Psoas muscle (tissue), 8 donors: ENCODE measurements around the gene IFITM10. TPM values are rescaled to one million over a fixed set of nuclear protein-coding genes. Genes with fewer than 3 reads are reported as not detected.

ENCODE experiments used
- ATAC-seq, 4 donors: fragments of 200-7000 bp; cut with Tn5 transposase; one replicate each; pipeline ENCODE4 v1.9.1; 2020; ENCODE audit warnings: moderate library complexity in 3 of 4, mild to moderate bottlenecking in 2 of 4
- DNase-seq, 2 donors: peaks; one replicate each; pipeline ENCODE4 v3.0.0-alpha.2; 2020
- H3K27ac ChIP-seq: fragments of 200-600 bp; one replicate; pipeline ENCODE4 v1.8.0; 2022
- H3K27me3 ChIP-seq, 3 donors: fragments of 200-600 bp in 1 of 3; one replicate each; pipeline versions ENCODE4 v1.6.1 to v1.8.0; 2013 to 2022; ENCODE audit warnings: low read length in 2 of 3, mild to moderate bottlenecking in 2 of 3, moderate library complexity in 1 of 3; ENCODE audit not compliant: insufficient read depth in 3 of 3
- H3K36me3 ChIP-seq, 2 donors: fragments of 200-600 bp in 1 of 2; one replicate each; pipeline versions ENCODE4 v1.6.1 to v1.8.0; 2013 to 2022; ENCODE audit warnings: low read depth in 1 of 2, mild to moderate bottlenecking in 1 of 2, moderate library complexity in 1 of 2; ENCODE audit not compliant: insufficient read depth in 1 of 2
- H3K4me1 ChIP-seq: fragments of 200-600 bp; one replicate; pipeline ENCODE4 v1.8.0; 2022
- H3K4me3 ChIP-seq: fragments of 200-600 bp; one replicate; pipeline ENCODE4 v1.8.0; 2022; ENCODE audit warnings: mild to moderate bottlenecking
- H3K9me3 ChIP-seq: fragments of 200-600 bp; one replicate; pipeline ENCODE4 v1.8.0; 2022
- WGBS, 3 donors: extraction: QIAGEN DNeasy Blood & Tissue Kit; methylation state at CpG; one replicate each; pipeline versions ENCODE4 v1.1.6 to v1.1.7; 2013; 5-methylcytosine and 5-hydroxymethylcytosine counted together
- intact Hi-C, 2 donors: fragments of 100-400 bp; cut with DNase I; formaldehyde crosslinking; loops; one replicate each; pipeline versions ENCODE4 v1.11.0 to v1.14.2; 2022
- polyA plus RNA-seq, 3 donors: library from polyadenylated mRNA; stranded (reverse); fragments of 200-250 nt; gene quantifications; one replicate each; pipeline ENCODE4 v1.2.3, GENCODE V29; 2013
- total RNA-seq, 4 donors: library from RNA; stranded (reverse); fragmentation: NEBNext Ultra II Directional in 2 of 4; extraction: Animal tissue kit (Norgen Biotek cat#: 25700) in 2 of 4; gene quantifications; one replicate each; pipeline versions ENCODE4 v1.2.1 to v1.2.4, GENCODE V29; 2021 to 2023
- TF ChIP-seq, protein P1 (sequence below): fragments of 200-600 bp; IDR thresholded peaks from one replicate; pipeline ENCODE4 v1.8.0; 2022; ENCODE audit warnings: antibody characterized with exemption
- donor health status: healthy with polysubstance abuse.
- donor health status: DM: no; HTN: no; CAD: no; lungs with moderate emphysema.
- donor health status: Bipolar disorder and iron deficiency.
- donor health status: healthy.
- donor health status: DM: yes; HTN: yes; CAD: no.
- donor health status: DM: no; HTN: no; CAD: no.
- donor health status: DM: no; HTN: no; CAD: no.
- donor health status: DM: yes; HTN: yes; CAD: no.

IFITM10 gene
- total and polyA plus RNA-seq, 7 donors = 0.70 to 6.1 (median 1.6) TPM

DNA sequence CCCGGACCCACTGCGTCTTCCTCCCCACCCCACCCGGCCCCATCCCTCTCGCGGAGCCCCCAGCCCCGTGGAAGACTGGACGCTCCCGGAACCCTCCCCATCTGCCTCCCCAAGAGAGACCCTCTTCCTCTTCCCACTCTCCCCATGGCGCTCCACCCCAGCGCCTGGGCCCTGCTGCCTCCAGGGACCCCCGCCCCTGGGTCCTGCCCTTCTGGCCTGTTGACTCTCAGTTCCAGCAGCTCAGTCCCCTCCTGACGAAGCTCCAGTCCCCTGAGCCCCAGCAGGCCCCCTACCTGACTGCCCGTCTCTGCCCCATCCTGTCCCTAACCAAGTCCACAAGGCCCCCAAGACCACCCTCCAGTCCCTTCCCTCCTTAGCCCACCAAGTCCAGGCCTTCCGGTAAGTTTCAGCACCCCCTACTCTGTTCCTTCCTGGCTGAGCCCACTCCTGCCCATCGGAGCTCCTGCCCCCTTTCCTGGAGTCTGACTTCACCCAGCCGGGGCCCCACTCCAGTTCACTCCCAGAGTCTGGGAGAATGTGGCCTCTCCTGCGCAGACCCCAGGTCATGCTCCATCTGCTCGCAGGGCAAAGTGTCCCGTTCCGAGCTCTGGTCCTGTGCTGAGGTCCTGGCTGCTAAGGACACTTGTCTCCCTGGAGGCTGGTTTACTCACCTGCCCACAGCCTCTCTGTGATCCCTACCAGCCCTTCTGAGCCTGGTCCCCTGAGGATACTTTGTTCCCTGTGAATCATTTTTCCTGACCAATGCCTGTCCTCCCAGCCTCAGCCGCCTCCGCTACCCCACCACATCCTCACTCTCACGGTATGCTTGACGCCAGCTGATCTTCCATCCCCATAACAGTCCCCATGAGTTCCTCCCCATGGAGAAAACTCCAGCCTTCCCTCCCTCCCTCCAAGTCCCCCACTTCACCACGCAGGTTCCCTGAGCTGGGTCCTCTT, 722 bp downstream of the IFITM10 start:
- DNase-seq (peak in 1 of 2 donors; percentile 69), ATAC-seq (peak in 3 of 4 donors; percentile 16 to 27 (median 25))
- 49 to 56% (median 54%) methylated on average over 17 to 25 of the region's 25 CpGs for WGBS, 3 donors
- intact Hi-C loops = loop anchor here (2.0 to 10.0 kb wide), 2 partner anchors 83 to 85 kb away; partner anchors contain the start of genes SYT8 (in 1 of the 2) and TNNI2 (in 1 of the 2)
- no peaks in the 10 kb centered on the region for H3K9me3 ChIP-seq
- H3K36me3 ChIP-seq = peaks cover under 1 to 22% of the 10 kb centered on the region in 2 donors
- peak overlapping the region; percentile 67 for H3K4me3 ChIP-seq
- peaks cover 72% of the 10 kb centered on the region for H3K4me1 ChIP-seq
- TF ChIP-seq, protein P1, sequence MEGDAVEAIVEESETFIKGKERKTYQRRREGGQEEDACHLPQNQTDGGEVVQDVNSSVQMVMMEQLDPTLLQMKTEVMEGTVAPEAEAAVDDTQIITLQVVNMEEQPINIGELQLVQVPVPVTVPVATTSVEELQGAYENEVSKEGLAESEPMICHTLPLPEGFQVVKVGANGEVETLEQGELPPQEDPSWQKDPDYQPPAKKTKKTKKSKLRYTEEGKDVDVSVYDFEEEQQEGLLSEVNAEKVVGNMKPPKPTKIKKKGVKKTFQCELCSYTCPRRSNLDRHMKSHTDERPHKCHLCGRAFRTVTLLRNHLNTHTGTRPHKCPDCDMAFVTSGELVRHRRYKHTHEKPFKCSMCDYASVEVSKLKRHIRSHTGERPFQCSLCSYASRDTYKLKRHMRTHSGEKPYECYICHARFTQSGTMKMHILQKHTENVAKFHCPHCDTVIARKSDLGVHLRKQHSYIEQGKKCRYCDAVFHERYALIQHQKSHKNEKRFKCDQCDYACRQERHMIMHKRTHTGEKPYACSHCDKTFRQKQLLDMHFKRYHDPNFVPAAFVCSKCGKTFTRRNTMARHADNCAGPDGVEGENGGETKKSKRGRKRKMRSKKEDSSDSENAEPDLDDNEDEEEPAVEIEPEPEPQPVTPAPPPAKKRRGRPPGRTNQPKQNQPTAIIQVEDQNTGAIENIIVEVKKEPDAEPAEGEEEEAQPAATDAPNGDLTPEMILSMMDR = no peak
- H3K27ac ChIP-seq = peak overlapping the region; percentile 79
- H3K27me3 ChIP-seq = no peaks in the 10 kb centered on the region

DNA sequence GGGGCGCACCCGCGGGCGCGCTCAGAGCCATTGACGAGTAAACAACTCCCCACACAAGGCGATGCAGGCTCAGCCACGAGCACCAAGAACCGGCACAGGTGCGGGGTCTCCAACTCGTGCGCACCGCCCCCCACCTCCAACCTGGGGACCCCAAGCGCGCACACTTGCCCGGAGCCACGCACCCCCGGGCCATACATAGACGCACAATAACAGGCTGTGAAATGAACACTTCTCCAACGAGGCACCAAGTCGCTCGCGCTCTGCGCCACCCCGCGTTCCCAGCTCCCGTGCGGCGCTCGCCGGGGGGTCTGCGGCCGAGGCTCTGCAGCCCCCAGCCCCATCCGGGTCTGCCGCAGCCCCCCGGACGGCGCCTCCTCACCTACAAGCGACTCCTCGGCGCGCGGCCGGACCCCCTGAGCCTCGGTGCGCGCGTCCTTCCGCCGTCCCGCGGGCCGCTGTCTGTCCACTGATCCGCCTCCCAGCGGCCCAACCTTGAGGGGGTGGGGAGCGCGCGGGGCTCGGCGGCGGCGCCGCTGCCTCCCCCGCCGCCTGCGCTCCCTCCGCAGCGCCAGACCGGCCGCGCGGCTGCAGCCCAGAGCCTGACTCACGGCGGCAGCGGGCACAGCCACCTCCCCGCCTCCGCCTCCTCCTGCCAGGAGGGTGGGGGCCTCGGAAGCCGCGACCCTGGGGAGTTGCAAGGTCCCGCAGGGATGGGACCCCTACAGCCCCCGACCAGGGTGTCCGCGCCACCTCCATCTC, 1.6 kb downstream of the IFITM10 start:
- Histone ChIP-seq H3K4me3 (peak overlapping the region; percentile 67), H3K27me3 (no peaks in the 10 kb centered on the region), H3K27ac (peak overlapping the region; percentile 79), H3K36me3 (peaks cover 0 to 16% of the 10 kb centered on the region in 2 donors), H3K4me1 (peaks cover 72% of the 10 kb centered on the region), H3K9me3 (no peaks in the 10 kb centered on the region)
- 2 to 4% (median 3%) methylated on average over 52 to 84 of the region's 84 CpGs for WGBS, 3 donors
- TF ChIP-seq, protein P1 = no peak
- DNase-seq (peak in 1 of 2 donors; percentile 79), ATAC-seq (peak; percentile 37 to 60 (median 52))
- intact Hi-C loops = loop anchor here in 1 of 2 donors (10.0 kb wide), 1 partner anchor 86 kb away; the partner anchor contains the start of genes SYT8 and TNNI2

DNA sequence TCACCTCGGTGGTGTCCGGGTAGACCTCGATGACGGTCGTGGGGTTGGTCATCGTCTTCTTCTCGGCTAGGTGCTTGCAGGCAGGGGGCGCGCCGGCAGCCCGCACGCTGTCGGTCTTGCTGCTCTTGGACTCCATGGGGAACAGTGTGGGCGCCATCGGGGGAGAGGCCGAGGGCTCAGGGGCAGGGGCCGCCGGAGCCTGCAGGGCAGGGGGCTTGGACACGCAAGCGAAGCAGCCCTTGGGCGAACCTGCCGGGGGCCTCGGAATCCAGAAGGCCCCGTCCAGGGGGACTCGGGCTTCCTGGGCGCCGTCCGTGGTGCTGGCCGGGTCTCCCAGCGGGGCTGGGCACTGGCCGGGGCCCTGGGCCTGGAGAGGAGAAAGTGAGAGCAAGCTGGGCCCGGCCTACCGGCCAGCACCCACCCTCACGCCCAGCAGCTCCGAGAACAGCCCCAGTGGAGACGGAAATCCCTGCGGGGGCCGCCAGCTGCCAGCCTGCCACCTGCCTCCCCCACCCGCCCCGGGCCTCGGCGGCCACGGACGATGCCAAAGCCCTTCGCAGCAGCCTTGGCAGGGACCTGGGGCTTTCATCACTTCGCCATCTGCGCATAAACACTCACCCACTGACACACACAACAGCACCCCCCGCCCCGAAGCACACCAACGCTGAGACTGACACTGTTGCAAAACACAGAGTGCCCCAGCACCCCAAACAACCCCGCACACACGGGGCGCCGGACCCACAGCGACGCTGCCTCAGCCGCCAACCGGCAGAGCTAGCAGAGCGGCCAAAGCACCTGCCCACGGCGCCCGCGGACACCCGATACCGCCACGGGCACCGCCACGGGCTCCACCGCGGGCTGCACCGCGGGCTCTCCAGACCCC, 2.4 kb downstream of the IFITM10 start:
- Histone ChIP-seq H3K27ac (peak overlapping the region; percentile 79), H3K4me1 (peaks cover 63% of the 10 kb centered on the region), H3K27me3 (no peaks in the 10 kb centered on the region), H3K9me3 (no peaks in the 10 kb centered on the region), H3K36me3 (peaks cover 0 to 8% of the 10 kb centered on the region in 2 donors), H3K4me3 (peak overlapping the region; percentile 67)
- TF ChIP-seq, protein P1 = no peak
- peak; percentile 77 to 87 for DNase-seq
- 19 to 29% (median 22%) methylated on average over 59 to 72 of the region's 72 CpGs for WGBS, 3 donors
- intact Hi-C loops = loop anchor here in 1 of 2 donors (10.0 kb wide), 1 partner anchor 87 kb away; the partner anchor contains the start of genes SYT8 and TNNI2
- ATAC-seq = peak; percentile 49 to 59 (median 54)
